ENCODE data around the gene ANAPC15.

ANAPC15 gene

DNA sequence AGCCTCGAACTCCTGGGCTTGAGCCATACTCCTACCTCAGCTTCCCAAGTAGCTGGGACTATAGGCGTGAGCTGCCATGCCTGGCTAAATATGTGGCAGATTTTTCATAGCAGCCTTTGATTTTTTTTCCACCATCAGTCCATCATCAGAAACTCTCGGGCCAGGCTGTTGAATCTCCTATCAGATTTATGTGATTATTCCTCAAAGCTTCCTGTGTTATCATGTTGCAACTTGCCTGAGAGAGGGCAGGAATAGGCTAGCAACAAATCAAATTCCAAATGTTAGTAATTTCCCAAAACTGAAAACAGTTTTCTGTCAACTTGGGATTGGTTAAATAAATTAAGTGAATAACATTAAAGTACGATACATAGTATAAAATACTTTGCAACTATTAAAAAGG, 28.4 kb downstream of the ANAPC15 start:
- no peak for FAIRE-seq

GRCh38 chr11:72083414-72083813, 29.1 kb downstream of the ANAPC15 start:
- no peak for FAIRE-seq

DNA sequence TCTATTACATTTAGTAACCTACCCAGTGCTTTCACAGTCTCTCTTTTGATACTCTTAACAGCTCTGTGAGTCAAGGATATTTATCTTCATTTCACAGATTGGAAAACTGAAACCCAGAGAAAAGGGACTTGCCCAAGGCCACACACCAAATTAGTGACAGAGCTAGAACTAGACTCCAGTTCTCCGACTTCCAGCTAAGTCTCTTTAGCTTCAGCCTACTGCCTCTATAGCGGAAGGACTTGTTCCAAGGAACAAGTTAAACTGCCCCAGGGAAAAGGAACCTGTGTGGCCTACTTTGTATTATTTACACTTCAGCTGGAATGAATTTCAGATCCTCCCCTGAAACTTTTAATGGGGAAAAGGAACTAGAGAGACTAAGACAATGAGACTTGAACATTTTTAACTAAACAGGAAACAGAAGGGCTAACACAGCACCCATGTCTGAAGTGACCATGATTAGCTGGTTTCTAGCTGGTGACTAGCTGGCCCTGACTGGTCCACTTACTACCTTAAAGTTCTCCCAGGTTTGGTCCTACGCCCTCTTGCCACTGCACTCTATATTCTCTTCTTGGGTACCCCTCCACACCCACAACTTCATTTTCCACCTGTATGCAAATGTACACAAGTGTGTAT, 30.6 kb downstream of the ANAPC15 start:
- no peak for FAIRE-seq

- no peak for FAIRE-seq
Measured at GRCh38 chr11:72081184-72081644, 31.3 kb downstream of the ANAPC15 start.

DNA sequence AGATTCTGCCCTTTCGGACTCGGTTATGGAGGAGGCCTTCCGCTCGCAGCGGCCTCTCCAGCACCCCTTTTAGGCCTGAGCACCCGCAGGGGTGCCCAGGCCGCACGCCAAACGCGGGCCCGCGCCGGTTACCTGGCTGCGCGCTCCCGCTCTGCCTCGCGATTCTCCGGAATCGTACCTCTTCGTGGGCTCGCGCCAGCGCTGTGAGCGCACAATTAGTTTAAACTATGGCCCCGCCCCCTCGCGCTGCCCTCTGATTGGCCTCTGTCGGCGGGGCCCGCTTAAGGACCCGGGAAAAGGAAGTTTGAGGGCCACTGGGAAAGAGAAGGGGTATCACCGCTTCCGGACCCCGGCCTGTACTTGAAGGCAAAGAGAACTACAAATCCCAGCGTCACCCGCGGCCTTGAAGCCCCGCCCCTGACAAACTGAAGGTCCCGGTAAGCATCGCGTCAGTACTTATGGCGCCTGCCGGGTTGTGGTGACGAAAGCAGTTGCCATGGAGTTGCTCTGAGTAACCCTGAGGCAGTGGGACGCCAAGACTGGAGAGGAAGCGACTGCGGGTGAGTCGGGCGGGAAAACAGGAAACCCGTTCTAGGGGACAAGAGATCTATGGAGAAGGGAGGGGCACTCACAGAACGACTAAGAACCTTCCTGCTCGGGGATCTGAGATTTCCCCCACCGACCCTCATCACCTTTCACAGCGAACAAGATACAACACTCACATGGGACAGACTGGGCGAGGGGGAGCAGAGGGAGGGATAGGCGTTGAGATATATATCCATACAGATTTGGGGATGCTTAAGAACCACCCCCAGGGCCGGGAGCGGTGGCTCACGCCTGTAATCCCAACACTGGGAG, 31.9 kb downstream of the ANAPC15 start, which contains the start of the genes LRRC51 and NUMA1:
Gene LRRC51 (plus strand): TSS at position 525 of the 858 bp plus-strand sequence. CDS start 8,234 bp downstream, outside the sequence.
Gene NUMA1 (minus strand): TSS at position 217 of the 858 bp plus-strand sequence. CDS start 44,599 bp downstream, outside the sequence.
- peak; percentile 97 for FAIRE-seq

DNA sequence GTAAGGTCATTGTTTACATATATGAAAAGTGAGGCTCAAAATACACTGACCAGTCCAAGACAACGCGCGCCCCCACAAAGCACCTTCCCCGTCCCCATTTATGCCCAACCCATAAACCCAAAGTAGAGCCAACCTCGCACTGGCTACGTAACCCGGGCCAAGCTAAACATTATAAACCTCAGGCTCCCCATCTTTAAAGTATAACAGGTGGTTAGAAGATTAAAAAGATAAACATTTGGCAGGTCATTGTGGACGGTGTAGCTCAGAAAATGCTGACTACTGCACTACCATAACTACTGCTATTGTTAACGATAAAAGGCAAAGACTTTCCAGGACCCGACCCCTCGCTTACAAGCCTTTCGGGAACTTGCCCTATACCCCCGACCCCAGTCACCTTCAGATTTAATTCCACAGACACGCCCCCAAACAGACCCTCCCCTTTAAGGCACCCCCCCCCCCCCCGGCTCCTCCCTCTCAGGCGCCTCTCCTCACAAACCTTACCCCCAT, 32.6 kb downstream of the ANAPC15 start:
- FAIRE-seq, result no peak

DNA sequence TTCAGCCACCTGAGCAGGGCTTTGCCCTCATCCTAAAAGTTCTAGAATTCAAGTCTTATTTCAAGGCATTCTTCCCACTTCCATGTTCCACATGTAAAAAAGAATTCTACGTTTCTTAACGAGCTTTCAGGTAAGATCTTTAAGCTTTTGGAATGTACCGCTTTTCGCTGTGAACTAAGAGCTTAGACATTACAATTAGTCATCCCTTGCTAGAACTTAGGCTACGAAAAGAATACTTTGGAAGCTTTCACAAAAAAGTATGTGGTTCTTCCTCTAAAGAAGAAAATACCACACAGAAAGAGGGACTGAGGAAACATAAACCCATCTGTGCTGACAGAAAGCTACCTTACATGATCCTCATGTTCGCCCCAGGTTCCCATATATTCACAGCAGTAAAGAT, 34.0 kb downstream of the ANAPC15 start:
- no peak for FAIRE-seq

DNA sequence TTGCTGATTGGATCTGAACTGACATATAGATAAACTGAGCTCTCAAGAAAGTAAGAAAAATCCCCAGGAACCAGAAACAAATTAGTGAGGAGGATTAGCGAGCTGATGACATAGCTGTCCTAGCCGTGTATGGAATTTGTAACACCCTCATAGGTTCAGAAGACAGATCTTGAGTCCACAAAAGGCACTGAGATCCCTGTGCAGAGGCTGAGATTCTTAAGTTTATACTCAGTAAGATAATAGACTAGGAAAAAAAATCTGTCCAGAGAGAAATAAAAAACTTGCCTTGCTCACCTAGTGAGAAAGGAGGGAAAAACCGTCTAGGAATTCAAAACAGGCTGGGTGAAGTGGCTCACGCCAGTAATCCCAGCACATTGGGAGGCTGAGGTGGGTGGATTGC, 36.7 kb downstream of the ANAPC15 start:
- FAIRE-seq, result no peak

- no peak for FAIRE-seq
Measured at GRCh38 chr11:72075109-72075508, 37.4 kb downstream of the ANAPC15 start.

GRCh38 chr11:72072348-72072747, 40.1 kb downstream of the ANAPC15 start:
- FAIRE-seq, result no peak

GRCh38 chr11:72070491-72070890, 42.0 kb downstream of the ANAPC15 start:
- FAIRE-seq, result no peak

- no peak for FAIRE-seq
Measured at GRCh38 chr11:72069787-72070251, 42.7 kb downstream of the ANAPC15 start.

- FAIRE-seq, result no peak
Measured at GRCh38 chr11:72069200-72069599, 43.3 kb downstream of the ANAPC15 start.

DNA sequence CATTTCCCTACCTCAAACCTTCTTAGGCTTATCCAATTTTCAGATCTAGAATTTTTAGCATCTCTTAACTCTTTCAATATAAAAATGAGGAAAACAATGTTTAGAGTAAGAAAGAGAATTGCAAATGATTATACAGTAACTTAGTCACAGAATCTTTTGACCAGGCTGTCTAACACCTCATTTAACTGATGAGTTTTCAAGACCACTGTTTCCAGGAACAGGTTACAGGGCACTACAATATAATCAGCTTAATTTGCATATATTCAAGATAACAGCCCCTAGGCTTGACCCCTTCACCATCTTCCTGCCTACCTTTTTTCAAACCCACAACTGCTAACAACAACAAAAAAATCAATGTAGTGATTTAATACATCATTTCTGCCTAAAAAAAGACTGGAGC, 44.8 kb downstream of the ANAPC15 start:
- no peak for FAIRE-seq

- no peak for FAIRE-seq
Measured at GRCh38 chr11:72067266-72067665, 45.2 kb downstream of the ANAPC15 start.

GRCh38 chr11:72066855-72067254, 45.6 kb downstream of the ANAPC15 start:
- FAIRE-seq, result no peak

GRCh38 chr11:72061739-72062396, 50.6 kb downstream of the ANAPC15 start:
- FAIRE-seq, result no peak
